Activated T-cell treated with anti-CD3 and anti-CD28 coated beads for 24 hours (primary cell): ENCODE measurements around the gene FAM241A.
"Not testable (repeated sequence)": the region's sequence is repeated elsewhere in the genome, so short reads cannot be mapped to it uniquely, and the experiment has no call there.

Source experiments
- DNase-seq: peaks from one replicate; pipeline ENCODE4 v3.0.0-alpha.2; 2020; ENCODE audit warnings: low read depth

The FAM241A gene

DNA sequence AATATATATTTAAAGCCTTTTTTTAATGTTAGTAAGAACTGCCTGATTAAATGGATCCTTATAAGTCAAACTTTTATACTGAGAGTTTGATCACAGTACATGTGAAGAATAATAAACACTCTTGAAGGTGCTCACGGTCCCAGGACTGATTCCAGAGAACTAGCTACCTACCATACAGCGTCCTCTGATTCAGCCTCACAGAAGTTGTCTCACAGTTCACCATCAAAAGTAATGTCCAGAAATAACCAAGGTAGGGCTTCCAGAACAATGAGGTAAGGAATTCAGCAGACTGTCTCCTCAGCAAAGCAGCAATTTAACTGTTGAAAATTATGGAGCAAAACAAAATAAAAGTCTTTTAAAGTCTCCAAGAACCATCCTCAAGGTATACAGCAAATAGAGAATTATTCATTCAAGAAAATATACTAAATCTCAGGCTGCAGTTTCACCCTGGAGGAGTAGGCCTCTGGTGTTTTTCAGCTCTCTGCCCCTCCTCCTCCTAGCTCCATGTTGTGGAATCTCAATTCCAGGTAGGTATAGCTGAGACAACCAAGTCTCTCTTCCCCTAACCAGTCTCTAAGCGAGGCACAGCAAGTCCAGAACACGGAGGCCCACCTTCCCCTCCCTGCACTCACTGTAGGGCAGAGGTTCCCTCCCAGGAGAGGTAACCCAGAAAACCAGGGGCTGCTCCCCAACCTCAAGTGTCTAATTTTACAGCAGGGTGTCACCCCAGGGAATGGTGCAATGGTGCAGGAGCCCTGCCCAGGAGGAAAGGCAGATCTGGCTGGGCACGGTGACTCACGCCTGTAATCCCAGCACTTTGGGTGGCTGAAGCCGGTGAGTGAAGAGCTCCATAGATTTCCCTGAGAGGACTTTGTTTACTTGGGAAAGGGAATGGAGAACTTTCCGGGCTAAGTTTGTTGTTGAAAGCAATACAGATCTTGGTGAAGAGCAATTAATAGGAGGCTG, 28.6 kb downstream of the FAM241A start:
- DNase-seq, result no peak

DNA sequence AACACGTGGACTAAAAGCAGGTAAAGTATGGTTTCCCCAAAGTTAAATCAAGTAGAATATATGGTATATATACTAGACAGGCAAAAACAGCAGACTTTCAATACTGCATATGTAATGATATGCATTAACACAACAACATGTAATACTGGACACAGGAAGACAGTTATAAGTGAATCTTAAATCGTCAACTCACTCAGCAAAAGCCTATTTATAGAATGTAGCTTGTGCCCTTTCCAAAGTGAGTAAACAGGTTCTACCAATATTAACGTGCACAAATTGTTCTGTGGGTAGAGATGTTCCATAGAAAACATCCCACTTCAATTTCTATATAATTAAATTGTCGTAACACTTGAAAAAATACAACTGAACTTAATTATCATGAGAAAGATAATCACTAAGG, 30.6 kb downstream of the FAM241A start:
- no peak for DNase-seq

DNA sequence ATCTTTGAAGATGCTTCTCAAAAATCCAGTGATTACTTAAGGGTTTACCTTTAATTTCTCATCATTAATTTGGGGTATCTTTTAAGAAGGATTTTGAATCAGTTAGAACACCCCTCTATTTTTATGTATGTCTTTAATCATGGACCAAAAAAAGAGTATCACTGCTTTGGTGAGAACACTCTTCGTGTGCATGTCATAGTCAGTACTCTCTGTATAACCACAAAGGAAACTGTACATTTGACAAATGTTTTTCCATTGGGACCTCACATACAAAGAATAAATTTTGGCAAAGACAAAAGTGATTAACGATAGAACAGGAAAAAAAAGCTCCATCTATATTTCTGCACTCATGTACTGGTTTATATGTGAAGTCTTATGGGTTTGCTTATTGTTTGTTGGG, 31.3 kb downstream of the FAM241A start:
- no peak for DNase-seq

DNA sequence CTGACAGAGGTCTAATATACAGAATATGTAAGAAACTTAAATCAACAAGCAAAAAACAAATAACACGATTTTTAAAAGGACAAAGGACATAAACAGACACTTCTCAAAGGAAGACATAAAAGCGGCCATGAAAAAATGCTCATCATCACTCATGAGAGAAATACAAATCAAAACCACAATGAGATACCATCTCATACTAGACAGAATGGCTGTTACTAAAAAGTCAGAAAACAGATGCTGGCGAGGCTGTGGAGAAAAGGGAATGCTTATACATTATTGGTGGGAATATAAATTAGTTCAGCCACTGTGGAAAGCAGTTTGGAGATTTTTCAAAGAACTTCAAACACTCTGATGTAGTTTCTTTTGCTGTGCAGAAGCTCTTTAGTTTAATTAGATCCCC, 33.5 kb downstream of the FAM241A start:
- DNase-seq, result not testable (repeated sequence)

DNA sequence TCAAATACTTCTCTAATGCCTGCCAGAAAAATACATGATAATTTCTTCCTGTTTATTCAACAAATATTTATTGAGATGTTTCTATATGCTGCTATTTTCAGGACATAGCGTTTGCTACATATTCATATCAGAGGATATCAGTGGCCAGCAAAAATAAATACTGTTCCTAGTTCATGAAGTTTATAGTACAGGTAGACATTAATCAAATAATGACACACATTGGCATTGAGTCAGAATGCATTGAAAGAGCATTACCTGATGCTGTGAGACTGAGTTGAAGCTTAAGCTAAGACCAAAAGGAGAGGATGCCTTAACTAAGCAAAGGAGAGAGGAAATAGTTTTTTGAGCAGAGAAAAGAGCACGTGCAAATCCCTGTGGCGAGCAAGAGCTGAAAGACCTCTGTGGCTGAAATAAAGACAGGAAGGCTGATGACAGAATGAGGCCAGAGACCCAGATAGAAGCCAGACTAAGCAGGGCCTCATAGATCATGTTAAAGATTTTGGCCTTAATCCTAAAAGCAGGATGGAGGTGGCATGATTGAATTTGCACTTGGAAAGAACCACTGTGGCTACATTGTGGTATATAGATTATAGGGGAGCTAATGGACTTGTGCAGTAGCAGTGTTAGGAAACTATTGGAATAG, 36.2 kb downstream of the FAM241A start:
- no peak for DNase-seq

DNA sequence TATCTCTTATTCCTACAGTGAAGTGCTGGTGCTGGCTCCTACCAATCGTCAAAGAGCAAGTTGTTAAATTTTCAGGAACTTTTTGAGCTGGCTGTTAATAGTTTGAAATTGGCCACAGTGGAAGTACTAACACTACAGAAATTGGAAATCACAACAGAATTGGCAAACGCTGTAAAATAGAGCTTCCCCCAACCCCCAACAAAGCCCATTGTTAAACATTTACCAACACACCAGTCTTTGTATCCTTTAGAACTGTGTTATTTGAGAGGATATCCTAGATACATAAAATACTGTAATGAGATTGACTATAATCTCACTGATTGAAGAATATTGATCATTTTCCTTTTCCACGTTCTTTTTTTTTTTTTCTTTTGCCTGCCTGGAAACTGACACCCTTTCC, 37.4 kb downstream of the FAM241A start:
- DNase-seq, result no peak

DNA sequence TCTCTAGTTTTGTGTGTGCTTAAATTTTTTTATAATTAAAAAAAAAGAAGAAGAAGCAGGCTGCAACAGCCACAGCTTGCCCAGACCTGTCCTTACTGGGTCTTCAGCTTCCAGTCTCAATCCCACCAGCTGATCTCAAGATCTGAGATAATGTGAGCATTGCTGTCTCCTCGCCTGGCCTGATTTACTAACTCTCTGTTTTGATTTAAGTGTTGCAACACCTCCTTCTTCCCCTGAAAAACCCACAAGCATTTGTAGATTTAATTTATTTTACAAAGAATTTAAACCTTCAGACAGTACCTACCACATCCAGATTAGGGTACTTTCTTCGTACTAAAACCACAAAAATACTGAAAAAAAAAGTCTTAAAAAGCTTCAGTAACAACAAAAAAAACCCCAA, 38.0 kb downstream of the FAM241A start:
- no peak for DNase-seq

DNA sequence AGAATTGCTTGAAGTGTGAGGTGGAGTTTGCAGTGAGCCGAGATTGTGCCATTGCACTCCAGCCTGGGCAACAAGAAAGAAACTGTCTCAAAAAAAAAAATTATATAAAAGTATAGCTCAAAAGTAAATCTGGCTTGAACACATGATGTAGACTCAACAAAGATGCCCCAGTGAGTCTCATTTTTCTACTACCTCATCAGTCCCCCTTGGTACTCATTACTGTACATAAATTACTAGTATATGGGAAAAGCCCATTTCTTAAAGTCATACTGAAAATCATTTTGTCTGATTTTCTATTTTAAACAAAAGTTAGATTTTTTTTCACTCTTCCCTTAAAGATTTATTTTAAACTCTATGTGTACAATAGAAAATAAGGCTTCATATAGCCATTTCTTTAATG, 39.2 kb downstream of the FAM241A start:
- DNase-seq, result no peak

DNA sequence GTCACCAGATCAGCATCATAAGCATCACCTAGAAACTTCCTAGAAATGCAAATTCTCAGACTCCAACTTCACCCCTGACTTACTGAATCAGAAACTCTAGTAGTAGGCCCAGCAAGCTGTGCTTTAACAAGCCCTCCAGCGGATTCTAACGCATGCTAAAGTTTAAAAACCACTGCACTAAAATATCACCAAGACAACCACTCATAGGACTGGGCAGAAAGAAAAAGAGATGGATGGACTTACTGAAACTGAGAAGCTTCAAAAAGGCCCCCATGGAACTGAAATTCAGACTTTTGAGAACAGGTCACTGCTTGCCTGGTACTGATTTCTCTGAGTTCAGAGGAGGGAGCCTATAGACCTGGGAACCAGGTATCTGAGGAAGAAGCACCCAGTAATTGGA, 40.1 kb downstream of the FAM241A start:
- DNase-seq, result no peak

DNA sequence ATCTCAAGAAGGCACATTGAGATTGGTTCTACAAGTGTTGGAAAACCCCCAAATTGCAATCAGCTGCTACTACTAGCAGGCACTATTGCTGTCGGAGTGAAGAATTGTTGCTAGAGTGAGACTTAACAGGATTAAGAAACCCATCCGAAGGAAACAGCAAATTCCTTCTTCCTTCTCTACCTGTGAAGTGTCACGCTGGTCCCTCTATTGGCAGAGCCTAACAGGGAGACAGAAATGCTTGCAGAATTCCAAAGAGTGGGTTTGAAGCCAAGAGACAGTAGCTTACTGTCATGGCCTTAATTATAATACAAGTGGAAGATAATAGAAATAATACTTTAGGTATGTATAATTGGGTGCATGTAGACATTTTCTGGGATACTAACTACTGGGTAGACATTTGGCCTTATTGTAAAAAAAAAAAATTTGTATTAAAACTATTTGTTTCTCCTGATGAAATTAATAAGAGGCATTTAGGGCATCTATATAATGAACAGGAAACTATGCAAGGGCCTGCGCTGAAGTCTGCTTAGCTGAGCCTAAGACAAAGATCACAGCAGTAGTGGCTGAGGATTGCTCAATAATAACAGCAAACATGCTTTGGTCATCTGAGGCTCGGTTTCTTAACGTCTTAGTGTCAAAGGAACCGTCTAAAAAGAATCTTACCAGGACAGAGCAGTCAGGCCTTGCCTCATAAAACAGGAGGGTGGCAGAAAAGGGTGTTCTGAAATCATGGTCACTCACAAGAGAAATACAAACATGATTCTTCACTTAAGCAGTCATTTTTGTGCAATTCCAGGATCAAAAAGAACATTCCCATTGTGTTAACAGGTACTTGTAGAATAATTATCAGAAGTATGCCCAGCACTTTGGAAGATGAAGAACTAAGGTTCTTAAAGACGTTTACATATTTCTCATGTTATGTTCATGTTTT, 40.8 kb downstream of the FAM241A start:
- no peak for DNase-seq

DNA sequence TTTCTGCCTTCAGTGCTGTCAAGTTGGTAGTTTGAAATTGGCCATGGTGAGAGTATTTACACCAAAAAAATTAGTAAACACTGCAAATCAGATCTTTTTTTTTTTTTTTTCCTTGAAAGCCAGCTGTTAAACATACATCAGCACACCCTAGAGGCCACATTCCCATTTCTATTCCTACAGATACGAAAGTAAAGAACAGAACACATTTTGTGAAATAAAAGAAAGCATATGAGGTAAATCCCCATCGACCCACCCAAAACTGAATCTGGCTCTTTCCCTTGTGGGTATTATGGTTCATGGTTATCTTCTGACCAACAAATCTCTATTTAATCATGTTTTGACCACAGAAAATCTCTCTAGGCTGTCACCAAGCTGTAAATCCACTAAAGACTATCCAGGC, 44.5 kb downstream of the FAM241A start:
- DNase-seq, result no peak

DNA sequence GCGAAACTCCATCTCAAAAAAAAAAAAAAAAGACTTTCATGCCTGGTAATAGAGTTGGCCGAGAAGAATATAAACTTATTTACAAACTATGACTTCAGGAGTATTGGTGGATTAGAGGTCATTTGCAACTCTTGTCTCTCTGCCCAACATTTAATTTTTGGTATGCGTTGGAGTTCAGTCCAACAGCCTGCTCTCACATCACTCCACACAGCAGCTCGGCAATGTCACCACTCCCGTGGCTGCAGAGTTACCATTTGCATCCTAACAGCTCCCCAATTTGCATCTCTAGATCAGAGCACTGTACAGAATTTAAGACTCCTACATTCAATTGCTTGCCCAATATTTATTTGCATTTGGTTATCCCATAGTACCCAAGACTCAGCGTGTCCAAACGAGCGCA, 45.4 kb downstream of the FAM241A start:
- DNase-seq, result no peak

DNA sequence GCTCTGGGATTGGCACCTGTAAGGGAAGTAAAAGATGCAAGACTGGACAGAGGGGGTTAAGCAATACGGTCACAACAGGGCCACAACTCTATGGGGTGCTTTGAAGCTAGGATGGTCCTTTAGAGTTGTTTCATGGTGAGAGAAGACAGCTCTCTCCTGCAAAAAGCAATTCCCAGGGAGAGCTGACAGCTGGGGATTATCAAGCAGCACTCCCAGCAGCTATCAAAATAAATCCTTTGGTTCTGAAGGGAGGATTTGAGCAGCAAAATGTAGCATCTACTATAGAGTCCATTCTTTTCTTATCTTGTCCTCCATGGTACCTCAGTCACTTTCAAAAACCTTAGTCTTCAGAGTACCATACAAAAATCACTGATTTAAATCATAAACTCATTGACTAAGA, 51.2 kb downstream of the FAM241A start:
- no peak for DNase-seq

DNA sequence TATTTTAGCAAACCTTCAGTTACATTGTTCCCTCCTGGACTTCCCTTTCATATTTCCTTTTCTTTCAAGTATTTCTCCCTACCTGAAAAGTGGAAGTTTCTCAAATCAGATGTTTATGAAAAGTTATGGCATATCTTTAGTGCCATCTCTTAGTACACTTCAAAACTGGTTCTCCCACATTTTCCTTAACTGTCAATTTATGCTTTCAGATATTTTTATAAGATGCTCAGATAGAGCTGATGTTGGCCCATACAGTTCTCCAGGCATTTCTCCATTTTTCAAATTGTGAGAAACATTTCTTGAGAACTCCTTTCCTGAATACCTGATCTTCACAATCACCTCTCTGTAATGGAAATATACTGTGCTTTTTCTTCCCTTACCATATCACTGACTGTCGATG, 53.8 kb downstream of the FAM241A start:
- DNase-seq, result no peak

DNA sequence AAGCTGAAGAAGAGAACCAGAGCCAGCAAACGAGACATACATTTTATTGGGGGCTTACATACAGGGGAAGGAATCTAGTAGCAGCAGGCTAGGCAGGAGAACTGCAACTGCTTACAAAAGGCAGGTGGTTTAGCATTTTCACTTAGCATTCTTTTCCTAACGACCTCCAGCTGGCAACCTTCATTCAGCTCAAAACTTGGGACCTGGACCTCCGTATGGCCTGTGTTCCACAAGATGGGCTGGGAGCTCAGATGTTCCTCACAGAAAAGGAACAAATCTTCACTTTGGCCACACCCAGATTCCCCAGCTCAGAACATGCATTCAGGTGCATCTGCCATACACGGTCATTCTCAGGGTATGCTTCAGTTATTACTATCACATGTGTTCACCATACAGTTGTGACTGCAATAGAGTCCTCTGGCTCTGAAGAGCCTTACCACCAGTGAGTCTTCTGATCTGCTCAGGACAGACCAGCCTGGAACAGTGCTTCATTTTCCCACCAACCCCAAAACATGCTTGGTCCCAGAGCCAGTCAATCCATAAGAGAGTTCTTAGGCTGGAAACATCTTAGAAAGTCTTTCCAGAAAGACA, 56.8 kb downstream of the FAM241A start:
- DNase-seq, result no peak

DNA sequence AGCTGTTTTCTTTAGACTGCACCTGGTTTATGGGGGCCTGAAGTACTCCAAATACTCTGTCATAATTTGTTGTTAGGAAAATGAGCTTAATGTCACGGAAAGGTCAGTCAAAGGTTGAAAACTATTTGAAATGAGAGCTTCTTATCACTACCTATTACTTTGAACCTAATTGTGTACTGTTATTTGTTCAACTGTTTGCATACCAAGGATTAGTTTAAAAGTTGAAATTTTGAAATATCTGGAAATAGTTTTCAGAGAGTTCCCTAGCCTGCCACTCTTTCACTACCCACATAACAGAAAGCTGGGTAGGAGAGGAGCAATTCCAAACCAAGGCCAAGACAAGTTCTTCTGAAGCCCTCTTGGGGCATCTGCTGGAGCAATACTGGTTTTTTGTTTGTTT, 58.3 kb downstream of the FAM241A start:
- DNase-seq, result no peak

DNA sequence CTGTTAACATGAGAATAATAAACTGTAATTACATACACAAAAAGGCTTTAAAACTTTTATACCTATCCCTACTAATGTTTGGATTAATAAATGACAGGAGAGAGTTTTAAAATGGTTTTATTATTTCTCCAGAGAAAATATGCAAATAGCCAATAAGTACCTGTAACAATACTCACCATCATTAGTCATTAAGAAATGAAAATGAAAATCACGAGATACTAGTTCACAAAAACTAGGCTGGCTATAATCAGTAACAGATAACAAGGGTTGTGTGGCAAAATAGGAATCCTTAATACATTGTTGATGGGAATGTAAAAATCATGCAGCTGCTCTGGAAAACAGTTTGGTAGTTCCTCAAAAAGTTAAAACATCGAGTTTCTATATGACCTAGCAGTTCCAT, 61.2 kb downstream of the FAM241A start:
- DNase-seq, result no peak

DNA sequence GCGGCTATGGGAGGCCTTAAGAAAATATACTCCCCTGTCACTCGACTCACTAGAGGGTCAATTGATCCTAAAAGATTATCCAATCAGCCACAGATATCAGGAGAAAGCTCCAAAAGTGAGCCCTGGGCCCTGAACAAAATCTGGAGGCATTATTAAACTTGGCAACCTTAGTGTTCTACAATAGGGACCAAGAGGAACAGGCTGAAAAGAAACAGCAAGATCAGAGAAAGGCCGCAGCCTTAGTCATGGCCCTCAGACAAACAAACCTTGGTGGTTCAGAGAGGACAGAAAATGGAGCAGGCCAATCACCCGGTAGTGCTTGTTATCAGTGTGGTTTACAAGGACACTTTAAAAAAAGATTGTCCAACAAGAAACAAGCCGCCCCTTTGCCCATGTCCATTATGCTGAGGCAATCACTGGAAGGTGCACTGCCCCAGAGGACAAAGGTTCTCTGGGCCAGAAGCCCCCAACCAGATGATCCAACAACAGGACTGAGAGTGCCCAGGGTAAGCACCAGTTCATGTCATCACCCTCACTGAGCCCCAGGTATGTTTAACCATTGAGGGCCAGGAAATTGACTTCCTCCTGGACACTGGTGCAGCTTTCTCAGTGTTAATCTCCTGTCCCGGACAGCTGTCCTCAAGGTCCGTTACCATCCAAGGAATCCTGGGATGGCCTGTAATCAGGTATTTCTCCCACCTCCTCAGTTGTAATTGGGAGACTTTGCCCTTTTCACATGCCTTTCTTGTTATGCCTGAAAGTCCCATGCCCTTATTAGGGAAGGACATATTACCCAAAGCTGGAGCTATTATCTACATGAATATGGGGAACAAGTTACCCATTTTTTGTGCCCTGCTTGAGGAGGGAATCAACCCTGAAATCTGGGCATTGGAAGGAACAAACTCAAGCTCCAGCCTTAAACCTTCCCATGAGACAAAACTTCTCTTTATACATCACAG, 63.2 kb downstream of the FAM241A start:
- DNase-seq, result not testable (repeated sequence)

DNA sequence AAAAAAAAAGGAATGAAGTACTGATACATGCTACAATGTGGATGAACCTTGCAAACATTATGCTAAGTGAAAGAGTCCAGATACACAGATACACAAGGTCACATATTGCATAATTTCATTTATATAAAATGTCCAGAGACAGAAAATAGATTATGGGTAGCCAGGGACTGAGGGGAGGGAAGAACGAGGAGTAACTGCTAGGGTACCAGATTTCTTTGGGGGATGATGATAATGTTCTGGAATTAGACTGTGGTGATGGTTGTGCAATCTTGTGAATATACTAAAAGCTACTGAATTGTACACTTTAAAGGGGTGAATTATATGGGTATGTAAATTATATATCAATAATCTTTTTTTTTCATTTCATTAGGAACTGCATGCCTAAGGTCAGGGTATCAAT, 65.5 kb downstream of the FAM241A start:
- no peak for DNase-seq

DNA sequence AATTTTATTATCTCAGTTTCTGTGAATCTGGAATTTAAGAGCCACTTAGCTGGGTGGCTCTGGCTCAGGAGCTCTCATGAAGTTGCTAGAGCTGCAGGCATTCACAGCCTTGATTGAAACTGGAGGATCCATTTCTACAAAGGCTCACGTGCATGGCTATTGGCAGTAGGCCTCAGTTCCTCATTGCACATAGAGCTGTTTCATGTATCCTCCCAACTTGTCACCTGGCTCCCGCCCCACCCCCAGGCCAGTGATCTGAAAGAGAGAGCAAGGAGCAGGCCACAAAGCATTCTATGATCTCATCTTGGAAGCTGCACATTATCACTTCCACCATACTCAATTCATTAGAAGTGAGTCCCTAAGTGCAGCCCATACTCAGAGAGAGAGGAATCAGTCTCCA, 67.8 kb downstream of the FAM241A start:
- DNase-seq, result no peak

DNA sequence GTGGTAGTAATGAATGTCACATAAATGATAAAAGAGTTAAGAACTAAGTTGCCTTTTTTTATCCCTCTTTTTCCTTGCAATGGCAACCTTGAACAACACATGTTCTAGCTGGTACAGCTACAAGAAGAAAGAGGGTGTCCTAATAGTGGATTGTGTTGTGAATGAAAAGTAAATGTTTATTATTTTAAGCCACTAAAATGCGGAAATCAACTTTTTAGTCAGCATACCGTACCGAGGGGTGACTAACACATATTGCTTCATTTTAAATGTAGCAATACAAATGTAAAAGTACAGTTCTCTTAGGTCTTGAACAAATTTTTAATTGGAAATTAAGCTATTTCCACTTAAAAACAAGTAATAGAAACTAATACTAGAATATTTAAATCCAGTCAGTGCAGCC, 68.6 kb downstream of the FAM241A start:
- no peak for DNase-seq
